MM.1S (cell line): ENCODE measurements around the gene XYLT1.

Experiments
- CTCF ChIP-seq: fragments of 300-600 bp; sonication (generic); IDR thresholded peaks from 2 replicates; pipeline ENCODE4 v1.5.1; 2016; ENCODE audit warnings: antibody characterized with exemption, low read length, mixed read lengths
- EZH2 ChIP-seq: fragments of 300-600 bp; sonication (generic); optimal IDR thresholded peaks from 2 replicates; pipeline ENCODE3; 2017; ENCODE audit warnings: low read depth, mild to moderate bottlenecking, antibody characterized with exemption, low read length, mixed read lengths
- EZH2phosphoT487 ChIP-seq: fragments of 300-600 bp; sonication (generic); IDR thresholded peaks from 2 replicates; pipeline ENCODE4 v1.6.1; 2018; ENCODE audit warnings: antibody characterized with exemption, low read length

- TF ChIP-seq CTCF (no peak), EZH2 (no peak), EZH2phosphoT487 (no peak)
These were observed 102.8 kb downstream of the XYLT1 start for GRCh38 chr16:17367923-17368322.
